ENCODE measurements around the gene ASCL4. TPM values are rescaled to one million over a fixed set of nuclear protein-coding genes. Genes with fewer than 3 reads are reported as not detected.
A peak's percentile ranks its signal among the peaks of the same experiment; 100 is the strongest.

The ASCL4 gene
- total and polyA plus RNA-seq, 2 experiments from 2014 or later = 0.30 TPM; not detected in 1

DNA sequence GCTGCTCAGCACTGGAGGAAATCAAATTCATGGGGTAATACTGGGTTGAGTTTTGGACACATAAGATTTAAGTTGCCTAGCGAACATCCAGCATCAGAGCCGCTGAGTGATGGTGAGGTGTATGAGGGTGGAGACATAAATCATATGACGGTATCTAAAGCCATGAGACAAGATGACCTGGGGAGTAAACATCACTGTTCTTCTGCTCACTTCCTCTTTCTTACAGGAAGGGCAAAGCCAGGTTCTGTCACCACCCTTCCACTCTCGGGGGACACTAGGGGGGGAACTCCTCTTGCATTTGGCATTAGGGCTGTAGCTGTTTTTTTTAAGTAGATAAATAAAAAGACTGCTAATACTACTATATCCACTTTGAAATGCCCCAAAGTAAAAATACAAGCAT, 37.6 kb upstream of the ASCL4 start:
- Histone ChIP-seq H3K4me2 (no peak overlapping the region), H3K36me3 (replicated peaks; ENCODE audit: insufficient read depth, low read depth) (peaks cover 3% of the 10 kb centered on the region)
- TF ChIP-seq EZH2 (IDR thresholded peaks at IDR 0.05; ENCODE audit: borderline replicate concordance) (no peak), EZH2phosphoT487 (IDR thresholded peaks at IDR 0.05; ENCODE audit: low read depth, severe bottlenecking, unreplicated experiment) (no peak)
- TF ChIP-seq, protein P1, sequence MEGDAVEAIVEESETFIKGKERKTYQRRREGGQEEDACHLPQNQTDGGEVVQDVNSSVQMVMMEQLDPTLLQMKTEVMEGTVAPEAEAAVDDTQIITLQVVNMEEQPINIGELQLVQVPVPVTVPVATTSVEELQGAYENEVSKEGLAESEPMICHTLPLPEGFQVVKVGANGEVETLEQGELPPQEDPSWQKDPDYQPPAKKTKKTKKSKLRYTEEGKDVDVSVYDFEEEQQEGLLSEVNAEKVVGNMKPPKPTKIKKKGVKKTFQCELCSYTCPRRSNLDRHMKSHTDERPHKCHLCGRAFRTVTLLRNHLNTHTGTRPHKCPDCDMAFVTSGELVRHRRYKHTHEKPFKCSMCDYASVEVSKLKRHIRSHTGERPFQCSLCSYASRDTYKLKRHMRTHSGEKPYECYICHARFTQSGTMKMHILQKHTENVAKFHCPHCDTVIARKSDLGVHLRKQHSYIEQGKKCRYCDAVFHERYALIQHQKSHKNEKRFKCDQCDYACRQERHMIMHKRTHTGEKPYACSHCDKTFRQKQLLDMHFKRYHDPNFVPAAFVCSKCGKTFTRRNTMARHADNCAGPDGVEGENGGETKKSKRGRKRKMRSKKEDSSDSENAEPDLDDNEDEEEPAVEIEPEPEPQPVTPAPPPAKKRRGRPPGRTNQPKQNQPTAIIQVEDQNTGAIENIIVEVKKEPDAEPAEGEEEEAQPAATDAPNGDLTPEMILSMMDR (IDR thresholded peaks at IDR 0.05; ENCODE audit: poor library complexity) = no peak

DNA sequence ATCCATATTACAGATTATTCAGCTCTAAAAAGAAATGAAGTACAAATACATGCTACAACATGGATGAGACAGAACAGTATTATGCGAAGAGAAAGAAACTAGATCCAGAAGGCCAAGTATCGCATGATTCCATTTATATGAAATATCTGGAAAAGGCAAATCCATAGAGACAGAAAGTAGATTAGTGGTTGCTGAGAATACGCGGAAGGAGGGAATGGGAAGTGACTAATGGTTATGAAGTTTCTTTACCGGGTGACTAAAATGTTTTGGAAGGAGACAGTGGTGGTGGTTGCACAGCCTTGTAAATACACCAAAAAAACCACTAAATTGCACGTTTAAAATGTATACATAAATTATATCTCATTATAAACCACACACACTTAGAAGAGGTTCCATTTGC, 26.0 kb upstream of the ASCL4 start:
- no peak for DNase-seq (ENCODE audit: low spot score)
- H3K4me2 ChIP-seq = no peak overlapping the region
- no peak overlapping the region for H2AFZ ChIP-seq
- peaks cover 4% of the 10 kb centered on the region for H4K20me1 ChIP-seq (ENCODE audit: insufficient read depth, poor library complexity, severe bottlenecking)
- no peaks in the 10 kb centered on the region for H3K9me3 ChIP-seq (ENCODE audit: low read depth)
- no peak overlapping the region for H3K27ac ChIP-seq
- H3K36me3 ChIP-seq (replicated peaks; ENCODE audit: insufficient read depth, low read depth) = peaks cover 5% of the 10 kb centered on the region
- H3K27me3 ChIP-seq = no peaks in the 10 kb centered on the region
- no peak overlapping the region for H3K4me3 ChIP-seq
- H3K4me1 ChIP-seq (ENCODE audit: insufficient read depth) = no peaks in the 10 kb centered on the region
- TF ChIP-seq EZH2phosphoT487 (IDR thresholded peaks at IDR 0.05; ENCODE audit: low read depth, severe bottlenecking, unreplicated experiment) = no peak
- TF ChIP-seq, protein P1 (IDR thresholded peaks at IDR 0.05; ENCODE audit: poor library complexity) = no peak
- no peak for TF ChIP-seq EZH2 (IDR thresholded peaks at IDR 0.05; ENCODE audit: borderline replicate concordance)
- peaks cover 38% of the 10 kb centered on the region for H3K79me2 ChIP-seq
- no peaks in the 10 kb centered on the region for H3K9me2 ChIP-seq (replicated peaks; ENCODE audit: insufficient read depth)
- WGBS (ENCODE audit: low lambda C conversion rate, missing lambda C conversion rate) = 90% methylated on average over 6 of the region's 6 CpGs

More for the DNA sequence above, 37.6 kb upstream of the ASCL4 start:
- Histone ChIP-seq H3K27me3 (no peaks in the 10 kb centered on the region), H3K79me2 (no peaks in the 10 kb centered on the region), H3K27ac (no peak overlapping the region), H3K4me3 (no peak overlapping the region), H3K9me2 (replicated peaks; ENCODE audit: insufficient read depth) (no peaks in the 10 kb centered on the region), H4K20me1 (ENCODE audit: insufficient read depth, poor library complexity, severe bottlenecking) (peaks cover 4% of the 10 kb centered on the region), H3K4me1 (ENCODE audit: insufficient read depth) (no peaks in the 10 kb centered on the region), H3K9me3 (ENCODE audit: low read depth) (no peaks in the 10 kb centered on the region), H2AFZ (no peak overlapping the region)
- DNase-seq (ENCODE audit: low spot score) = no peak
- 98% methylated on average over 4 of the region's 4 CpGs for WGBS (ENCODE audit: low lambda C conversion rate, missing lambda C conversion rate)

DNA sequence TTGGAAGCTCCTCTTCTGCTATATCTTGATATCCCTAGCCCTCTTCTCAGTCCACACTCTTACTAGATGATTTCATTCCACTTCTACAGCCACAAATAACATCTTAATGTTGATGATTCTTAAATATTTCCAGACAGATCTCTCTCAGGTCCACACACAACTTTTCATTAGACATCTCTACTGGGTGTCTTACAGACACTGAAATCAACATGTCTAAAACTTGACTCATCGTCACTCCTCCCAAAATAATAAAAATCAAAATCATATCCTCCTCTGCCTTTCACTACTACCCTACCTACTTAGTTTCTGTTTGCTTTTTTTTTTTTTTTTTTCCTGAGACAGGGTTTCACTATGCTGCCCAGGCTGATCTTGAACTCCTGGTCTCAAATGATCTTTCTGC, 25.4 kb upstream of the ASCL4 start:
- TF ChIP-seq EZH2phosphoT487 (IDR thresholded peaks at IDR 0.05; ENCODE audit: low read depth, severe bottlenecking, unreplicated experiment) = no peak
- peaks cover 4% of the 10 kb centered on the region for H4K20me1 ChIP-seq (ENCODE audit: insufficient read depth, poor library complexity, severe bottlenecking)
- H3K4me1 ChIP-seq (ENCODE audit: insufficient read depth) = no peaks in the 10 kb centered on the region
- H3K79me2 ChIP-seq = peaks cover 43% of the 10 kb centered on the region
- H3K9me3 ChIP-seq (ENCODE audit: low read depth) = no peaks in the 10 kb centered on the region
- H3K27ac ChIP-seq = no peak overlapping the region
- H3K4me3 ChIP-seq = no peak overlapping the region
- no peak overlapping the region for H3K4me2 ChIP-seq
- no peak for DNase-seq (ENCODE audit: low spot score)
- H3K27me3 ChIP-seq = no peaks in the 10 kb centered on the region
- H3K9me2 ChIP-seq (replicated peaks; ENCODE audit: insufficient read depth) = no peaks in the 10 kb centered on the region
- 100% methylated on average over 1 of the region's 1 CpG for WGBS (ENCODE audit: low lambda C conversion rate, missing lambda C conversion rate)
- H2AFZ ChIP-seq = no peak overlapping the region
- peaks cover 5% of the 10 kb centered on the region for H3K36me3 ChIP-seq (replicated peaks; ENCODE audit: insufficient read depth, low read depth)

DNA sequence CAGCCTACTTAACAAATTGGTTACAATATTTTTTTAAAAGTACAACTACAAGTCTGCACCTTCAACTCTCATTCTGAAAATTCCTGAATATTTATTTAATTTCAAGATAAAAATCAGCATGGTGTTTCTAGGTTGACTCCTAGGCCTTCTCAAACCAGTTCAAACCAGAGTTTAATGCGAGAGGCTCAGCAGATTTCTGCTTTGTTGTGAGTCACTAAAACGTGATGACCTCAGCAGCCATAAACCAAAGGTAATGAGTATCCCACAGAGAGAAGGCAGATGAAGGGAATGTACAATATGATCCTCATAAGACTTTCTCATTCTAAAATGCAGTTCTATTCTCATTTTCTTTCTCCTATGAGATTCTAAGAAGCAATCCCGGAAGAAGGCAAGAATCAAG, 15.1 kb upstream of the ASCL4 start:
- Histone ChIP-seq H3K27me3 (no peaks in the 10 kb centered on the region), H4K20me1 (ENCODE audit: insufficient read depth, poor library complexity, severe bottlenecking) (peaks cover 13% of the 10 kb centered on the region), H3K4me1 (ENCODE audit: insufficient read depth) (no peaks in the 10 kb centered on the region), H3K4me3 (peak overlapping the region; percentile 50), H3K27ac (peak overlapping the region; percentile 91), H3K36me3 (replicated peaks; ENCODE audit: insufficient read depth, low read depth) (peaks cover 7% of the 10 kb centered on the region), H3K9me3 (ENCODE audit: low read depth) (no peaks in the 10 kb centered on the region), H3K79me2 (peaks cover 42% of the 10 kb centered on the region), H2AFZ (no peak overlapping the region), H3K9me2 (replicated peaks; ENCODE audit: insufficient read depth) (no peaks in the 10 kb centered on the region), H3K4me2 (peak overlapping the region; percentile 82)
- DNase-seq (ENCODE audit: low spot score) = peak; percentile 89
- TF ChIP-seq, protein P1 (IDR thresholded peaks at IDR 0.05; ENCODE audit: poor library complexity) = no peak
- no peak for TF ChIP-seq EZH2 (IDR thresholded peaks at IDR 0.05; ENCODE audit: borderline replicate concordance)
- TF ChIP-seq EZH2phosphoT487 (IDR thresholded peaks at IDR 0.05; ENCODE audit: low read depth, severe bottlenecking, unreplicated experiment) = no peak
- WGBS (ENCODE audit: low lambda C conversion rate, missing lambda C conversion rate) = 41% methylated on average over 3 of the region's 3 CpGs
